Chondrocyte (in vitro differentiated cells): ENCODE measurements around the gene MCC. TPM values are rescaled to one million over a fixed set of nuclear protein-coding genes. Genes with fewer than 3 reads are reported as not detected.
A peak's percentile ranks its signal among the peaks of the same experiment; 100 is the strongest.

Experiments
- DNase-seq: peaks from one replicate; pipeline ENCODE4 v3.0.0; 2021; ENCODE audit warnings: mixed read lengths, low spot score
- H3K27ac Mint-ChIP-seq: one replicate; pipeline ENCODE4 v1.8.0; 2021; ENCODE audit warnings: mild to moderate bottlenecking, moderate library complexity, mixed read lengths; ENCODE audit not compliant: unreplicated experiment
- H3K27me3 Mint-ChIP-seq: 2 replicates; pipeline ENCODE4 v1.8.0; 2021; ENCODE audit warnings: low read depth, mixed read lengths
- H3K36me3 Mint-ChIP-seq: 2 replicates; pipeline ENCODE4 v1.8.0; 2021; ENCODE audit warnings: low read depth, mixed read lengths
- H3K4me1 Mint-ChIP-seq: 2 replicates; pipeline ENCODE4 v1.8.0; 2021; ENCODE audit warnings: low read depth, mild to moderate bottlenecking, mixed read lengths
- H3K4me3 Mint-ChIP-seq: one replicate; pipeline ENCODE4 v1.8.0; 2021; ENCODE audit warnings: mild to moderate bottlenecking, moderate library complexity, mixed read lengths; ENCODE audit not compliant: unreplicated experiment
- H3K9me3 Mint-ChIP-seq: 2 replicates; pipeline ENCODE4 v1.8.0; 2021; ENCODE audit warnings: low read depth, mixed read lengths
- CTCF ChIP-seq: fragments of 200-600 bp; sonication (generic); IDR thresholded peaks from 2 replicates; pipeline ENCODE4 v1.5.0; 2021; ENCODE audit warnings: antibody characterized with exemption, mild to moderate bottlenecking, moderate library complexity
- total RNA-seq: library from RNA; stranded (reverse); gene quantifications from 3 replicates; pipeline ENCODE4 v1.2.1, GENCODE V29; 2021

The MCC gene
- total RNA-seq, 1 donor from 2014 or later = 15.0 TPM

GRCh38 chr5:113452941-113453340 is 35.3 kb downstream of the MCC start:
- H3K9me3 Mint-ChIP-seq = no peaks in the 10 kb centered on the region
- no peak for DNase-seq
- no peak overlapping the region for H3K27ac Mint-ChIP-seq
- no peak overlapping the region for H3K4me3 Mint-ChIP-seq
- TF ChIP-seq CTCF = no peak
- H3K27me3 Mint-ChIP-seq = no peaks in the 10 kb centered on the region
- H3K36me3 Mint-ChIP-seq = no peaks in the 10 kb centered on the region
- H3K4me1 Mint-ChIP-seq = peaks cover 29% of the 10 kb centered on the region

DNA sequence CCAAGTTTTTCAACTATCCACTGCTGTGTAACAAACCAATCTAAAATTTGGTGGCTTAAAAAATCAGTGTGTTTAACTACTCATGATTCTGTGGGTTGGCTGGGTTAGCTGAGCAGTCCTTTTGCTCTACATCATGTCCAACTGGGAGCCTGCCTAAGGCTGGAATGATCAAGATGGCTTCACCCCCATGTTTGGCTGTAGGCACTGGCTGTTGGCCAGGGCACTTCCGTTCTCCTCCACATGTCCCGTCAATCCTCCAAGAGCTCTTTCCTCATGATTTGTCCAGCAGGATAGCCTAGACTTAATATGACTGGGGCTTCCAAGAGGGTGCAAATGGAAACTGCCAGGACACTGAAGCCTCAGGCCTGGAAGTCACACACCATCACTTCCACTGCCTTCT is 36.5 kb downstream of the MCC start:
- no peak overlapping the region for H3K4me3 Mint-ChIP-seq
- H3K36me3 Mint-ChIP-seq = no peaks in the 10 kb centered on the region
- no peak overlapping the region for H3K27ac Mint-ChIP-seq
- H3K9me3 Mint-ChIP-seq = no peaks in the 10 kb centered on the region
- no peak for TF ChIP-seq CTCF
- H3K27me3 Mint-ChIP-seq = no peaks in the 10 kb centered on the region
- DNase-seq = no peak
- H3K4me1 Mint-ChIP-seq = peaks cover 33% of the 10 kb centered on the region

GRCh38 chr5:113450929-113451328 is 37.3 kb downstream of the MCC start:
- Mint-ChIP-seq H3K36me3 (no peaks in the 10 kb centered on the region), H3K4me1 (peaks cover 38% of the 10 kb centered on the region), H3K9me3 (peaks cover 4% of the 10 kb centered on the region), H3K27me3 (no peaks in the 10 kb centered on the region), H3K4me3 (no peak overlapping the region), H3K27ac (peak overlapping the region; percentile 87)
- DNase-seq = no peak
- TF ChIP-seq CTCF = no peak

- Mint-ChIP-seq H3K9me3 (peaks cover 8% of the 10 kb centered on the region), H3K4me1 (peaks cover 38% of the 10 kb centered on the region), H3K4me3 (no peak overlapping the region), H3K36me3 (no peaks in the 10 kb centered on the region), H3K27ac (peak overlapping the region; percentile 87), H3K27me3 (no peaks in the 10 kb centered on the region)
- no peak for TF ChIP-seq CTCF
- DNase-seq = no peak
Observed at GRCh38 chr5:113450462-113450861, 37.8 kb downstream of the MCC start.

DNA sequence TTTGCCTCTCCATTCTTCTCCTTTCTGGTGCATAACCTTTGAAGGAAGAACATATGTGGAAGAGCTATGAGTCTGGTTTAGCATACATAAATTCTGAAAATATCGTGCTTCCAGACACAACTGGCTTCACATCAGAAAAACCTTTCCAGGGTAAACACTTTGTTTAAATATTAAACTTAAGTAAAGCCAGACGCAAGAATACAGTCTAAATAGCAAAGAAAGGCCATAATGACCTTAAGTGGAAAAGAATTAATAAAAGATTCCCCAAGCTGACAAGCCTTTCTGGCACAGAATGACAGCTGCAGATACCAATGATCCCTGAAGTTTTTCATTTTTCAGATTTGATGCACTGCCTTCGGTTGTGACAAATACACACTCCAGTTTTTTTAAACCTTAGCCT is 40.0 kb downstream of the MCC start:
- no peaks in the 10 kb centered on the region for H3K27me3 Mint-ChIP-seq
- peaks cover 15% of the 10 kb centered on the region for H3K9me3 Mint-ChIP-seq
- H3K4me1 Mint-ChIP-seq = peaks cover 38% of the 10 kb centered on the region
- no peak overlapping the region for H3K27ac Mint-ChIP-seq
- no peak for TF ChIP-seq CTCF
- peaks cover 6% of the 10 kb centered on the region for H3K36me3 Mint-ChIP-seq
- DNase-seq = no peak
- H3K4me3 Mint-ChIP-seq = no peak overlapping the region
